ENCODE measurements around the gene FGF11.

Gene FGF11

DNA sequence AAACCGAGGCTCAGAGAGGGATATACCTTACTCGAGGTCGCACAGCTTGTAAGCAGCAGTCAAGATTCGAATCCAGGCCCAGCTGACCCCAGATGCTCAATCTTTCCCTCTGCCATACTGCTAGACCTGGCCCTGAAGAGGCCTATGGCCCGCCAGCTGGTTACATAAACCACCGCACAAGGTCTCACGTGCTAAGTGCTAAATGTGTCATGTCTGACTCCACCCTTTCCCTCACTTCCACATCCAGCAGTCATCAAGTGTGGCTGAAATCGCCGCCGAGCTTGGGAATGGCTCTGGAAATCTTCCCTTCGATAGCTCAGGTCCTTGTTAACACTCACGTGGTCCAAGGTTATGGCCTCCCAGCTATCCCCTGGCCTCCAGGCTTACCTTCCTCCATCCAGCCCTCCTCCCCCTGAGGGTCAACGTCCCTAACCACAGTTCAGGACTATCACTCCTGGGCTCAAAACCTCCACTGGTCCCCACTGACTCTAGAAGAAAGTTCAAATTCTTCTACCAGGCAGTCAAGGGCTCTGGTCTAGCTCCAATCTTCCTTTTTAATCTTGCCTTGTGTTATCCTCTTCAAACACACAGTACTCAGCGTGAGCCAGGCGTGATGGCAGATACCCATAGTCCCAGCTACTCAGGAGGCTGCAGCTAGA, 36.6 kb downstream of the FGF11 start:
- no peak for TF ChIP-seq CTCF (IDR thresholded peaks at IDR 0.05; ENCODE audit: borderline replicate concordance, control extremely low read depth, extremely low read depth, insufficient read depth, missing control alignments)
- in situ Hi-C loops (cut with MboI; ENCODE audit: low sequenced_read_pairs, unreplicated experiment) = no loop called here
- no peak for DNase-seq (ENCODE audit: low spot score)

- in situ Hi-C loops (cut with MboI; ENCODE audit: low sequenced_read_pairs, unreplicated experiment) = no loop called here
- no peak for TF ChIP-seq CTCF (IDR thresholded peaks at IDR 0.05; ENCODE audit: borderline replicate concordance, control extremely low read depth, extremely low read depth, insufficient read depth, missing control alignments)
- no peak for DNase-seq (ENCODE audit: low spot score)
These were observed 37.2 kb downstream of the FGF11 start for GRCh38 chr17:7476494-7476893.

DNA sequence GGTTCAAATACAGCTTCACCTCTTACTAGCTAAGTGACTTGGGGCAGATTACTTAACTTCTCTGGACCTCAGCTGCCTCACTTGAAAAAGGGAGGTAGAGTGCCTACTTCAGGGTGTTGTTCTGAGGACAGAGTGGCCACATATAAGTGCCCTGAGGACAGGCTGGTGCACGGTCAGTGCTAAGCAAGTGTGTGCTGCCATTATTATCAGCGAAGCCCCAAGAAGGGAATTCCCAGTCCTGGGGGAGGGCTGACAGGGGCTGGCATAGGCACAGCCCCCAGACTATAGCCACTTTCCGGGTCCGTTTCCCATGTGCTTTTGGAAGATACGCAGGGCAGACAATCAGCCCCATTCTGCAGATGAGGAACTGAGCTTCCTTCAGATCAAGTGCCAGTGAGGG, 37.6 kb downstream of the FGF11 start:
- TF ChIP-seq CTCF (IDR thresholded peaks at IDR 0.05; ENCODE audit: borderline replicate concordance, control extremely low read depth, extremely low read depth, insufficient read depth, missing control alignments) = no peak
- no peak for DNase-seq (ENCODE audit: low spot score)
- in situ Hi-C loops (cut with MboI; ENCODE audit: low sequenced_read_pairs, unreplicated experiment) = no loop called here

- in situ Hi-C loops (cut with MboI; ENCODE audit: low sequenced_read_pairs, unreplicated experiment) = no loop called here
- DNase-seq (ENCODE audit: low spot score) = no peak
- TF ChIP-seq CTCF (IDR thresholded peaks at IDR 0.05; ENCODE audit: borderline replicate concordance, control extremely low read depth, extremely low read depth, insufficient read depth, missing control alignments) = no peak
These were observed 38.3 kb downstream of the FGF11 start for GRCh38 chr17:7477392-7478275.

GRCh38 chr17:7478276-7479212, 39.2 kb downstream of the FGF11 start:
- no peak for TF ChIP-seq CTCF (IDR thresholded peaks at IDR 0.05; ENCODE audit: borderline replicate concordance, control extremely low read depth, extremely low read depth, insufficient read depth, missing control alignments)
- in situ Hi-C loops (cut with MboI; ENCODE audit: low sequenced_read_pairs, unreplicated experiment) = no loop called here
- peak; percentile 79 for DNase-seq (ENCODE audit: low spot score)

Data from GM13976 (cell line).